Epidermal melanocyte (primary cell): ENCODE results near the gene SPIN2A.
"Not testable (repeated sequence)": the region's sequence is repeated elsewhere in the genome, so short reads cannot be mapped to it uniquely, and the experiment has no call there.

ENCODE experiments used
- DNase-seq: peaks from one replicate; pipeline ENCODE4 v3.0.0; 2011; ENCODE audit warnings: low spot score; ENCODE audit not compliant: insufficient read length

The SPIN2A gene

DNA sequence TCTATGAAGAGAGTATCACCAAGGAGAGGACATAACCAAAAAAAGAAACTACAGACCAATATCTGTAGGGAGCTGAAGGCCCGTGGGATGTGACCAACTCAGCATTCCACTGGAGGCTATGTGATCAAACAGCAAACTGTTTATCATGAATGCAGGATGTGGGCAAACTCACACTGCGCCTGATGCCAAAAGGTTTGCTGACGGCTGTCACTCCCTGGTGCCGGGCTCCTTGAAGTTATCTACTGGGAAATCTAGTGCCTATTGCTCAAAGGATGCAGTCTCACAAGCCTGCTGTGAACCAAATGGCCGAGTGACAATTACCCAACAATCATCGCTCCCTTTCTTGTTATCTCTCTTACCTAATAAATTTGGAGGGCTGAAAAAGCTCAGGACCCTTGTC, 34.3 kb downstream of the SPIN2A start:
- not testable (repeated sequence) for DNase-seq
